Right lobe of liver (tissue), 4 donors: ENCODE results near the gene DHX34.

Source experiments
- POLR2A ChIP-seq: fragments of 450-650 bp; IDR thresholded peaks from one replicate; pipeline ENCODE4 v1.6.1; 2017; ENCODE audit warnings: antibody characterized with exemption, mild to moderate bottlenecking
- TF ChIP-seq, protein P1 (sequence below), 4 donors: fragments of 200-600 bp in 3 of 4; fragments of 450-650 bp in 1 of 4; IDR thresholded peaks; one replicate each; pipeline versions ENCODE4 v1.5.1 to v1.8.0; 2016 to 2022; ENCODE audit warnings: antibody characterized with exemption in 4 of 4, mild to moderate bottlenecking in 2 of 4
- donor health status: DM: no; HTN: no; CAD: no.
- donor health status: DM: no; HTN: no; CAD: no.
- donor health status: DM: no; HTN: yes; CAD: no.

- TF ChIP-seq, protein P1, sequence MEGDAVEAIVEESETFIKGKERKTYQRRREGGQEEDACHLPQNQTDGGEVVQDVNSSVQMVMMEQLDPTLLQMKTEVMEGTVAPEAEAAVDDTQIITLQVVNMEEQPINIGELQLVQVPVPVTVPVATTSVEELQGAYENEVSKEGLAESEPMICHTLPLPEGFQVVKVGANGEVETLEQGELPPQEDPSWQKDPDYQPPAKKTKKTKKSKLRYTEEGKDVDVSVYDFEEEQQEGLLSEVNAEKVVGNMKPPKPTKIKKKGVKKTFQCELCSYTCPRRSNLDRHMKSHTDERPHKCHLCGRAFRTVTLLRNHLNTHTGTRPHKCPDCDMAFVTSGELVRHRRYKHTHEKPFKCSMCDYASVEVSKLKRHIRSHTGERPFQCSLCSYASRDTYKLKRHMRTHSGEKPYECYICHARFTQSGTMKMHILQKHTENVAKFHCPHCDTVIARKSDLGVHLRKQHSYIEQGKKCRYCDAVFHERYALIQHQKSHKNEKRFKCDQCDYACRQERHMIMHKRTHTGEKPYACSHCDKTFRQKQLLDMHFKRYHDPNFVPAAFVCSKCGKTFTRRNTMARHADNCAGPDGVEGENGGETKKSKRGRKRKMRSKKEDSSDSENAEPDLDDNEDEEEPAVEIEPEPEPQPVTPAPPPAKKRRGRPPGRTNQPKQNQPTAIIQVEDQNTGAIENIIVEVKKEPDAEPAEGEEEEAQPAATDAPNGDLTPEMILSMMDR (IDR thresholded peaks at IDR 0.05): no peak
- no peak for TF ChIP-seq POLR2A
Observed at GRCh38 chr19:47363758-47364531, 14.8 kb downstream of the DHX34 start.
